SU-DHL-6 (cell line): ENCODE measurements around the gene PPP2R5B.
"Not testable (repeated sequence)": the region's sequence is repeated elsewhere in the genome, so short reads cannot be mapped to it uniquely, and the experiment has no call there.

ENCODE experiments used
- CTCF ChIP-seq: fragments of 200-600 bp; sonication (generic); IDR thresholded peaks from one replicate; pipeline ENCODE4 v1.5.1; 2017; ENCODE audit warnings: antibody characterized with exemption, mild to moderate bottlenecking, low read length, moderate library complexity; ENCODE audit not compliant: insufficient read depth, poor library complexity, severe bottlenecking
- EZH2phosphoT487 ChIP-seq: fragments of 200-600 bp; sonication (generic), shearing (Covaris generic); conservative IDR thresholded peaks from 2 replicates; pipeline ENCODE4 v1.6.1; 2018; ENCODE audit warnings: mild to moderate bottlenecking, antibody characterized with exemption, low read length, moderate library complexity, mixed read lengths

GRCh38 chr11:64983339-64983738 lies 58.9 kb downstream of the PPP2R5B start:
- not testable (repeated sequence) for TF ChIP-seq CTCF, EZH2phosphoT487
